D721Med (cell line): ENCODE measurements around the gene PPP1R14C.

Source experiments
- DNase-seq: peaks from one replicate; pipeline ENCODE4 v3.0.0; 2011; ENCODE audit warnings: low spot score; ENCODE audit not compliant: insufficient read length
- FAIRE-seq: peaks from 2 replicates; lab custom pipeline; 2011; peaks lifted over from hg19 to GRCh38; lab: Jason Lieb, UNC
- TF ChIP-seq, protein P1 (sequence below): IDR thresholded peaks from 2 replicates; pipeline ENCODE4 v1.5.1; 2012; ENCODE audit warnings: mild to moderate bottlenecking, control low read depth; ENCODE audit not compliant: insufficient read depth; ENCODE audit errors: missing control alignments

PPP1R14C gene

DNA sequence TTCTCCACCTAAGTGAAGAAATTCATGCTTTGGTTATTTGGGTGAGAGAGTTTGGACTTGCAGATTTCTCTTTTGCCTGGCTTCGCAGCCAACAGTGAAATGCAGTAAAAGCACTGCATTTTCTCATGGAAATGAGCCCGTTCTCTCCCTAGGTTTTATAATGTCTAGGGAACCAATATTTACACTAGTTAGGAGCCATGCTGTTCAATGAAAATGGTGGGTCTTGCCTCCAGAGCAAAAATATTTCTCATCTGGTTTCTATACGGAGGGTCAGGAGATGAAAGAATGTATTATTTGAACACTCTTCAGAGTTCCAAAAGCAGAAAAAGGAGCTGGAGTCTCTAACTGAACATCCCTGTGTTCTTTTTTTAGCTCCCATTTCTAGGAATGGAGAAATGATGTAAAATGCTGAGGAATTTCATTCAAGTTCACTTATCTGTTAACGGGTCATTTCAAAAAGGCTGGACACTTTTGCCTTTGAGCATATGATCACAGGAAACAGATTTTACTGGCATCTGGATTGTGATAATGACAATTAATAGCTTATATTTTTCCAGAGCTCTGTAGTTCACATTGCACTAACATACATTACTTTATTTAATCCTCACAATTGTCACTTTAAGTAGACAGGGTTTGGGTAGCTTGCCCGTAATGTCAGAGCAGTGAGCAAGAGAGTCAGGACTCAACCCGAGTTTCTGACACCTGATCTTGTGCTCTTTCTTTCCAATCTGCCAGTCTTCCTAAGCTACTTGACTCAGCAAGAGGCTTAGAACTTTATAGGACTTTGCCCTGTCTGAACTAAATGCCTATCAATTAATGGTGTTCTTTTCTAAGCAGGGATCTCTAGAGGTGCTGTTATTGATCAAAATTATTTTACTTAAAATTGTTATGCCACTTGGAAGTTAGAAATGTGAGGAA is 78.0 kb downstream of the PPP1R14C start:
- DNase-seq, result no peak
- FAIRE-seq, result no peak
- TF ChIP-seq, protein P1, sequence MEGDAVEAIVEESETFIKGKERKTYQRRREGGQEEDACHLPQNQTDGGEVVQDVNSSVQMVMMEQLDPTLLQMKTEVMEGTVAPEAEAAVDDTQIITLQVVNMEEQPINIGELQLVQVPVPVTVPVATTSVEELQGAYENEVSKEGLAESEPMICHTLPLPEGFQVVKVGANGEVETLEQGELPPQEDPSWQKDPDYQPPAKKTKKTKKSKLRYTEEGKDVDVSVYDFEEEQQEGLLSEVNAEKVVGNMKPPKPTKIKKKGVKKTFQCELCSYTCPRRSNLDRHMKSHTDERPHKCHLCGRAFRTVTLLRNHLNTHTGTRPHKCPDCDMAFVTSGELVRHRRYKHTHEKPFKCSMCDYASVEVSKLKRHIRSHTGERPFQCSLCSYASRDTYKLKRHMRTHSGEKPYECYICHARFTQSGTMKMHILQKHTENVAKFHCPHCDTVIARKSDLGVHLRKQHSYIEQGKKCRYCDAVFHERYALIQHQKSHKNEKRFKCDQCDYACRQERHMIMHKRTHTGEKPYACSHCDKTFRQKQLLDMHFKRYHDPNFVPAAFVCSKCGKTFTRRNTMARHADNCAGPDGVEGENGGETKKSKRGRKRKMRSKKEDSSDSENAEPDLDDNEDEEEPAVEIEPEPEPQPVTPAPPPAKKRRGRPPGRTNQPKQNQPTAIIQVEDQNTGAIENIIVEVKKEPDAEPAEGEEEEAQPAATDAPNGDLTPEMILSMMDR, result no peak

DNA sequence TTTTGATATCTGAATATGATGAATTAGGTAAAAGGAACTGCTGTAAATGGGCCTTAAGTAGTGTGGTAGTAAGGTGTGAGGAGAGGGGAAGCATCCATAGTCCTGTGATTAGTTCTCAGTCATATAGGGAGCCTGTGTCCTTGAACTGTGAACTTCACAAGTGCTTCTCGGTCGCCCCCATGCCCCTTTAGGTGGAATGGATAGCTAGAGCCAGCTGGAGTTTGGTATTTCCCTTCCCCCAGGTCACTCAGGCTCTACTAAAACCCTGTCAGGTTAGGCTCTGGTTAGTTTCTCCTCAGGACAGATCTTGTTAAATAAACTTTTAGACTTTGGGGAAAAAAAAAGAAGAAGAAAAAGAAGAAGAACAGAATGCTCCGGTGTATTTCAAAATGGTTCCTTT is 82.0 kb downstream of the PPP1R14C start:
- no peak for FAIRE-seq
- DNase-seq, result no peak
- TF ChIP-seq, protein P1, result no peak

DNA sequence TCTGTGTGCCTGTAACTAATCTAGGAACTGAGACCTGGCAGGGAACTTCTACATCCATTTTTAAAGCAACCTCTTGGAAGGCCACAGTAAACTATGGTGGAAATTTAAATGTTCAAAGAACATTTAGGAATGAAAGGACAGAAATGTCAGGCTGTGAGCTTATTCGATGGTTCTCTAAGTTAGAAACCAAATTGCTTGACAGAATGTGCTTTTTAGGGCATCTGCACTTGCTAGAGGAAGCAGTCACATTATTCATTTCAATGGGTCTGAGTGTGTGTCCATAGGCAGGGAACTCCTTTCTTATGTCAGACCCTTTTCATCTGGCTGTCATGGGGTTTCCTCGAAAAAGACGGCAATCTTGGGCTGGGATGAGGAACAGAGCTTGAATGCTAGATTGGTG is 84.4 kb downstream of the PPP1R14C start:
- DNase-seq (no peak), FAIRE-seq (no peak)
- TF ChIP-seq, protein P1, result no peak

DNA sequence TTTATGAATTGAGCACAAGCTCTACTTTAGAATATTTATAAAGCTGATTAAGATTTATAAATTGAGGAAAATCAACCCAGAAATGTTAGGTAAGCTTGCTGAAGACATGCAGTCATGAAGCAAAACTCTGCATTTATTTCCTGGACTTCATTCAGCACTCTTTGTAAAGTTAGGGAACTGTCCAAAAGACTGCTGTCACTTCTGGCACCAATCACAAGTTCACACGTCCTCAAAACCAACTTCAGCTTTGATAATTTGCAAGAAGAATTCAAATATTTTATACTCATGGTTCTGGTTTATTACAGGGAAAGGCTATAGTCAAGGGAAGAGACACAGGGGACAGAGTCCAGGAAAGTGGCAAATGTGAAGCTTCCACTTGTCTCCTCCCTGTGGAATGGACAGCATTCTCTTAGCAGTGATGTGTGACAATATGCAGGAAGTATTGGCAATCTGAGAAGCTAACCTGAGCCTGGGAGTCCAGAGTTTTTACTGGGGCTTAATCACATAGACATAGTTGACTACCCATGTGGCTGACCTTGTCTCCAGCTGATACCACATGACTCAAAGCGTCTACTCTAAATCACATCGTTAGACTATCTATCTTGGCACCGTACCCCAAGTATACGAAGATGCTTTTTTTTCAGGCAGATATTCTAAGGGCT is 85.4 kb downstream of the PPP1R14C start:
- FAIRE-seq (no peak), DNase-seq (no peak)
- TF ChIP-seq, protein P1, result no peak

DNA sequence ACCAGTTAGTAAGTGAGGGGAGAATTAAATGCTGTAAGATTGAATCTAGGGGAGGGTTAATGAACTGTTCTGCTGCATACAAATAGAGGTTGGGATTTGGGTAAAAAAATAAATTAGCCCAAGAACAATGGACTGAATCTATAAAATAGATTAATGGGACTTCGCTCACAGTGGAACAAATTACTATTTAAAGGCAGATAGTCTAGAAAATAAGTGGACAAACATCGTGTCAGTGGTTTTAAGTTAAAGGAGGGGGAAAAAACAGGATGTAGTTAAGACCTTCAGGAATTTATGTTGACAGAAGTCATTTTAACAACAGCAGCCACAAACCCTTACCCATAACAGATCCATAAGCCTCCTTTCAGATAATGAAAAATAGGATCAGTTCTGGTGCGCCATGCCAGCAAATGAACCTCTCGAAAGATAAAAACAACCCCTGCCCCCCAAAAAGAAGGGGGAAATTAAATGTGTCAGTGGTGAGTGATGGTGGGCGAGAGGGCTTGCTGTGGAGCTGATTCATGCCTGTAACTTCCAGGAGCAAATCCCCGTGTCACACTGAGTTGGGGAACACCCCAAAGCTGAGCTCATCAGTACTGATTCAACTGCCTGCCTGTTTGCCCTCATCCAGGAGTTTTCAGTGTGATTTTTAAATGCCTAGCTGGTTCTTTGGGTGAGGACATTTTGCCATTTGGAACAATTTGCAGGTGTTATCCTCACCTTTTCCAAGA is 86.8 kb downstream of the PPP1R14C start:
- DNase-seq (no peak), FAIRE-seq (no peak)
- TF ChIP-seq, protein P1, result no peak

DNA sequence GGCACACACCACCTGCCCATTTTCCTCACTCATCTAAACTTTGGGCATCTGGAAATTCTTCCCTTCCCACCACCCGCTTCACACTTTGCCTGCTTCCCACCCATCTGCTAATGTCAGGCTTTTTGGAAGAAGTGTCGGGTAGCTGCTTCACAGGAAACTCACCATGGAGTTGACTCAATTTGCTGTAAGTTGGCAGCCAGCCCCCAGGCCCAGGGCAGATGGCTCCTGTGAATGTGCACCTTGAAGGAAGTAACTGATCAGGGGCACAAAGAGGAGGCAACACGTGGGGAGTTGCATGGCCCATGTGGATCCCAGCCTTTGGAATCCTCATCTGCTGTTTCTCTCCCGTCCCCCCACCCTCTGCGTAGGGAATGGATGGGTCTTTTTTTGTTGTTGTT is 87.3 kb downstream of the PPP1R14C start:
- FAIRE-seq, result no peak
- TF ChIP-seq, protein P1, result no peak
- no peak for DNase-seq
